ENCODE data around the gene PCDH9. TPM values are rescaled to one million over a fixed set of nuclear protein-coding genes. Genes with fewer than 3 reads are reported as not detected.

Gene PCDH9
- total RNA-seq, 1 donor from 2014 or later, result 37.7 TPM

DNA sequence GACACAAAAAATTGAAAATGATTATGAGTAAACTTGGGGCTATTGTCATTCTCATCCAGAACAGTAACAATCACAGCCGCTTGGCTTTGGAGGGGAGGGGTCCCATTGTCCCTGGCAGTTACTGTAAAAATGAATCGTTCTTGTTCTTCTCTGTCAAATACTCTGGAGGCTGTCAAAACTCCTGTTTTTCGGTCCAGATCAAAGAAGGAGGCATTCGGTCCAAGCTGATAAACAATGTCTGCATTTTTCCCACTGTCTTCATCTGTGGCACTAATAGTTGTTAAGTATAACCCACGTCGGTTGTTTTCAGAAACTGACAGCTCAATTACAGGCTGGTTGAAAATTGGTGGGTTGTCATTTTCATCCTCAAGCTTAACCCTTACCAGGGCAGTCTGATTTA is 3.4 kb downstream of the PCDH9 start:
- no peak for DNase-seq (ENCODE audit: low spot score)
- no peak for ATAC-seq
- intact Hi-C loops (cut with DNase I), result no loop called here

DNA sequence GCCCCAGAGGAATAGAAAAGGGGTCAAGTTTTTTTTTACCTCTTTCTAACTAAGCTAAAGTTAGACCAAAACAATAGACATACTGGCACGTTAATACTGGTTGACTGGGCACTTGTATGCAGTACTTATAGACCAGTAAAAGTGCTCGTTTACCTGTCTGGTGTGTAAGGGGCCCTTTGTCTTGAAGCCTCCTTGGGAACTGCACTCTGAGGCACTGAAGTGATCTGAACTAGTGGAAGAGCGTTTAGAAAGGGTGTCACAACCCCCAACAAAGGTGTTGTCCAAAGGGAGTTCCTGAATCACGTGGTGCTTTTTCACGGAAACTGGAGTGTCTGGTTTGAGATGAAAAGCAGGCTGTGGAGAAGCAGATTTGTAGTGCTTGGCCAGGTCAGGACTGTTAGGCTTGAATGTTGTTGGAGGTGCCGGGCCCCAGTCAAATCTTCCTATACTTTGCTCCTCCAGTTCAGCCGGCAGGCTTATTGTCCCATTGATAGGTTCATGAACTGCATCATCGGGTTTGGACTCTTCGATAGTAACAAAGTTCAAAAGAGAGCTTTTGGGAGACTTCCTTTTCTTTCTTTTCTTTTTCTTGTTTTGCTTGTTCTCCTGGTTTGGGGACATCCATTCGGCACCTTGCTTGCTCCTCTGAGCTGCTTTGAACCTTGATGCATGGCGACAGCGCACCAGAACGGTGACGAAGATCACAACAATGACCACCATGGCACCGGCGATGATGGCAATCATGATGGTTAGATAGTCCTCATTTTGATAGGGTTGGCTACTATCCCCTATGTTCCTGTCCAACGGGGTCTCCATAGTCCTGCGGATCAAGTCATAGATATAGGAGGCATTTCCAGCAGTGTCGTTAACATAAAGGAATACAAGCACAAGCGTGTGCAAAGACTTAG is 4.6 kb downstream of the PCDH9 start:
- intact Hi-C loops (cut with DNase I), result no loop called here
- no peak for ATAC-seq
- DNase-seq (ENCODE audit: low spot score), result no peak

- DNase-seq (ENCODE audit: low spot score) (peak; percentile 85), ATAC-seq (peak; percentile 89)
- intact Hi-C loops (cut with DNase I), result no loop called here
These were observed 5.8 kb downstream of the PCDH9 start for GRCh38 chr13:67224148-67224846.

GRCh38 chr13:67223742-67224141 is 6.4 kb downstream of the PCDH9 start:
- intact Hi-C loops (cut with DNase I), result no loop called here
- ATAC-seq (no peak), DNase-seq (ENCODE audit: low spot score) (no peak)

GRCh38 chr13:67223024-67223423 is 7.1 kb downstream of the PCDH9 start:
- no peak for ATAC-seq

GRCh38 chr13:67221630-67222226 is 8.4 kb downstream of the PCDH9 start:
- ATAC-seq (no peak), DNase-seq (ENCODE audit: low spot score) (no peak)
- intact Hi-C loops (cut with DNase I), result no loop called here

More at GRCh38 chr13:67223024-67223423, 7.1 kb downstream of the PCDH9 start:
- DNase-seq (ENCODE audit: low spot score), result no peak
- intact Hi-C loops (cut with DNase I), result no loop called here

DNA sequence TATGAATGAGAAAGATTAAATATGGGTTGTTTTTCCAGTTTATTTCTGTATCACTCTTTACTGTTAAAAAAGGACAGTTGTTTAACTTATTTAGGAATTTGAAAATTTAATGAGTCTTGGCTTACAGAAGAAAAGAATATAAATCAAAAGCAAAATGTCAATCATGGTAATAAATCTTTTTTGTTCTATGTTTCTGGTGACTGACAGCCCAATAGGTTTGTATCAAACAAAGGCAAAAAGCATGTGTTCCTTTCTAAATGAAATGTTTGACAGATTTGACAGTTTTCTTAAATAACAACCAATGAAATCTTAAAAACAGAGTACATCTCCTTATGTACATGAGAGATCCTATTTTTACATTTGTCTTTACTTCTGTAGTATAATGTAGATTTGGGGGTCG is 11.0 kb downstream of the PCDH9 start:
- DNase-seq (ENCODE audit: low spot score) (no peak), ATAC-seq (no peak)
- intact Hi-C loops (cut with DNase I), result no loop called here

- intact Hi-C loops (cut with DNase I), result no loop called here
- no peak for DNase-seq (ENCODE audit: low spot score)
- ATAC-seq, result no peak
These were observed 12.3 kb downstream of the PCDH9 start for GRCh38 chr13:67217880-67218279.

GRCh38 chr13:67216864-67217263 is 13.3 kb downstream of the PCDH9 start:
- no peak for ATAC-seq

DNA sequence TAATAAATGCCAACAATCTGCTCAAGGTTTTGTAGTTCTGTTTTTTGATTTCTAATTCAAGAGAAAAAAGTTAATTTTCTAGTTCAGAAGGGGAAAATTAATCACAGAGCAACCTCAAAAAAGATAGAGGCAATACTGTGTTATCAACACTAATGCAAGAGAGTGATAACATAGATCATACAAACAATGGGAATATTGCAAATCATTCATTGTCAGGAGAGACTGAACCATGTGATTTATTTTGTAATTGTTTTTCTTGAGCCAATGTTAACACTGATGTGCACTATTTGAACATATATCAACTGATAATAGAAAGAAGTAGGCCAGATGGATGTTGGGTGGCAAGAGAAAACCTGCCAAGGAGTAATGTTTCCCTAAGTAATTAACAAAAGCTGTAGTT is 19.9 kb downstream of the PCDH9 start:
- no peak for DNase-seq (ENCODE audit: low spot score)
- intact Hi-C loops (cut with DNase I), result no loop called here
- no peak for ATAC-seq

More at GRCh38 chr13:67216864-67217263, 13.3 kb downstream of the PCDH9 start:
- DNase-seq (ENCODE audit: low spot score), result no peak
- intact Hi-C loops (cut with DNase I), result no loop called here

DNA sequence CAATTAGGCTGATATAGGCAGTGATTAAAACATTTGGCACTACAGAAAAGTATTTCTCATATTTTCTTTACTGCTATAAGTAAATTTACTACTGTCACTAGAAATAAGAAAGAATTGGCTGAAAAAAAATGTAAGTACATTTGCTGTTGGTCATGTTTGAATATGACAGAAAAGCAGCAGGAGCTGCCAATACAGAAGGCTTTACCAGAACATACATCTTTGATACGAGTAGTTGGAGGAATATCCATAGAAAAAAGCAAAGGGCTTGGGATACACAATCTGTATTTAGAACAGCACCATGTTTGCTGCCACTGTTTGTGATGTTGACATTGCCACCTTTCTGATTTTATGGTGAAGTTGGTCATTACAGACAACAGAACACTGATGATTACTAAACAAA is 21.6 kb downstream of the PCDH9 start:
- intact Hi-C loops (cut with DNase I), result no loop called here
- ATAC-seq (no peak), DNase-seq (ENCODE audit: low spot score) (no peak)

- ATAC-seq (no peak), DNase-seq (ENCODE audit: low spot score) (no peak)
- intact Hi-C loops (cut with DNase I), result no loop called here
These were observed 25.4 kb downstream of the PCDH9 start for GRCh38 chr13:67204764-67205163.

GRCh38 chr13:67200605-67201004 is 29.5 kb downstream of the PCDH9 start:
- DNase-seq (ENCODE audit: low spot score), result no peak
- intact Hi-C loops (cut with DNase I), result no loop called here
- no peak for ATAC-seq

GRCh38 chr13:67200183-67200582 is 30.0 kb downstream of the PCDH9 start:
- ATAC-seq, result no peak
- intact Hi-C loops (cut with DNase I), result no loop called here

DNA sequence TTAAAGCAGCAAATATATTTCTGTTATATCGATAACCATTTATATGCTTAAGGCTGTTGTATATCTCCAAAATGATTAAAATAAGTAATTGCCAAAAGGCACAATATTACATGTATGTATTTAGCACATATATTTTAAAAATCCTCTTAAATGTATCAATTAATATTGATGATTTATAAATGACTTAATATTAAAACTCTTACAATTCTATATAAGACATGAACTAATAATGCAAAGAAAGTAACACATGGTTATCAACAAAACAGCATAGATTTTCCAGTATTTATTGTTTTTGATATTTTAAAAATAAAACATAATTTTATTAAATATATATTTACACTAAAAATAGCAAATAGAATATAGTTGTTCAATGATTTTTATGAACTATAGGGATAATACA is 32.4 kb downstream of the PCDH9 start:
- ATAC-seq (no peak), DNase-seq (ENCODE audit: low spot score) (no peak)
- intact Hi-C loops (cut with DNase I), result no loop called here

More at GRCh38 chr13:67200183-67200582, 30.0 kb downstream of the PCDH9 start:
- no peak for DNase-seq (ENCODE audit: low spot score)

- intact Hi-C loops (cut with DNase I), result no loop called here
- no peak for ATAC-seq
- no peak for DNase-seq (ENCODE audit: low spot score)
These were observed 36.2 kb downstream of the PCDH9 start for GRCh38 chr13:67193979-67194378.

DNA sequence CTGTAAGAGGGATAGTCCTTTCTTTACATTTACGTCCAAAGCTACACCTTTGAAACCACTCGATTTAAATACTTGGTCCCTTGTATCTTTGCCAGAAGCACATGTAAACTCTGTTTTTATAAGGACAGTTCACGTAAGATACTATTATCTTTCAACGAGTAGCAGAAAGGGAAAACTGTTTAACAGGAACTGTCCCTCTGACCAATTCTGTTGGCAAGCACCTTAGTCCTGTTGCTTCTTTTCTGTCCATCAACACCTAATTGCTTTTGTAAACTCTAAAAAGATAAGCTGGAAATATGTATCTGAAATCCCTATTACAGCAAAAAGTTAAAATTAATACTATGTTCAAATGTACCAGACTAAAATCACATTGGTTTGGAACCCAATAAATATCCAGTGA is 37.4 kb downstream of the PCDH9 start:
- DNase-seq (ENCODE audit: low spot score) (no peak), ATAC-seq (no peak)
- intact Hi-C loops (cut with DNase I), result no loop called here

DNA sequence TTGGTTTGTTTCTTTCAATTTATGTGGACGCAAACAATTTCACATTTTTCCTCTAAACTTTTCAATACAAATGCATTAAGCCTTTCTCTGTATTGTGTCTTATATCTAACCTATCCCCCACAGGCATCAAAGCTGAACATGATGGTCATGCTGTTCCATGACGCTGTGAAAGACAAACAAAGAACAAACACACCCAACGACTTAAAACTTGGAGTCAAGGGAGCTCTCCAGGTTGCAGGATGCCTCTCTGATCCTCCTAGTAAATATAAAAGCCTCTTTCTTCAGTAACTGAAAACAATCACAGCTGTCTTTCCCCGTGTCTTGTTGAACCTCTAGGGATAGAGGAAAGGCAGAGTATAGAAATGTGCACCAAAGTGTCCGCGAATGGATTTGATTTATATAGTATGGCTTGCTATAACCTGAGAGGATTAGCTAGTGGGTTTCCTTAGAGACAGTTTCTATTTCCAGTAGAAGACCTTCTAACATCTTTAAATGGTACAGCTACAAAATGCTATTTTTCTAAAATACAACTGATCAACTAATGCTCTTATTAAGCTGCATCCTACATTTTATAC is 43.1 kb downstream of the PCDH9 start:
- ATAC-seq (no peak), DNase-seq (ENCODE audit: low spot score) (no peak)
- intact Hi-C loops (cut with DNase I), result no loop called here

DNA sequence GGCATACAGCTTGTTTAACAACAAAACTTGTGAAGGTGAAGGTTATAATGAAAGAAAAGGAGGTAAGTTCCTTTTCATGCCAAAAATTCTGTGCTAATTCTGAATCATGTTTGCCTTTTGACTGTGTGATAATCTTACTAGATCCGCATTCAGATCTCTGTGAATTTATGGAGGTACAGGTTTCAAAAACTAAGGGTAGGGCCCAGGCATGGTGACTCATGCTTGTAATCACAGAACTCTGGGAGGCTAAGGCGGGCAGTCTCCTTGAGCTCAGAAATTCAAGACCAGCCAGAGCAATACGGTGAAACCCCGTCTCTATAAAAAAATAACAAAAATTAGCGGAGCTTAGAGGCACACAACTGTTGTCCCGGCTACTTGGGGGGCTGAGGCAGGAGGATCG is 45.9 kb downstream of the PCDH9 start:
- DNase-seq (ENCODE audit: low spot score) (no peak), ATAC-seq (no peak)
- intact Hi-C loops (cut with DNase I), result no loop called here

GRCh38 chr13:67183151-67183550 is 47.0 kb downstream of the PCDH9 start:
- no peak for ATAC-seq

More at GRCh38 chr13:67183151-67183550, 47.0 kb downstream of the PCDH9 start:
- intact Hi-C loops (cut with DNase I), result no loop called here
- DNase-seq (ENCODE audit: low spot score), result no peak

Measured in sciatic nerve (tissue), 2 donors.